HCT116 (cell line): ENCODE results near the gene EMP1. TPM values are rescaled to one million over a fixed set of nuclear protein-coding genes. Genes with fewer than 3 reads are reported as not detected.
"Not testable (repeated sequence)": the region's sequence is repeated elsewhere in the genome, so short reads cannot be mapped to it uniquely, and the experiment has no call there.

ENCODE experiments used
- ATAC-seq: fragments of 200-7000 bp; cut with Tn5 transposase; 2 replicates; pipeline ENCODE4 v1.9.1; 2020; ENCODE audit warnings: mild to moderate bottlenecking, moderate library complexity
- BruUV-seq: library from RNA; stranded (reverse); fragments of 400-500 nt; replicated peaks from 2 replicates; lab custom pipeline; 2021; lab: Mats Ljungman, UMichigan
- CTCF ChIA-PET: fragments of 300-600 bp; sonication (Branson Sonifier 250); formaldehyde crosslinking; loops from one replicate; lab custom pipeline; 2021; ENCODE audit warnings: antibody characterized with exemption; lab: Charles Lee
- POLR2A ChIA-PET: fragments of 300-600, 350-600 bp; sonication (Branson Sonifier 250); formaldehyde crosslinking; loops from one replicate; lab custom pipeline; 2021; ENCODE audit warnings: antibody characterized with exemption; lab: Charles Lee
- RAD21 ChIA-PET, 2 experiments: fragments of 300-600 bp; sonication (Branson Sonifier 250); formaldehyde crosslinking; loops; one replicate each; lab custom pipeline; 2023; ENCODE audit warnings: low total read pairs in 2 of 2; ENCODE audit not compliant: uncharacterized antibody in 2 of 2, unreplicated experiment in 2 of 2, low non-redundant PET in 1 of 2; lab: Charles Lee
- DNase-seq: peaks from one replicate; pipeline ENCODE4 v3.0.0-alpha.2; 2010; ENCODE audit warnings: low read depth, low spot score
- H2AFZ ChIP-seq: fragments of 200-600 bp; shearing (Covaris generic), sonication (generic); 2 replicates; pipeline ENCODE4 v1.6.1; 2017; ENCODE audit warnings: low read depth, mixed run types, mixed read lengths, antibody characterized with exemption, low read length; ENCODE audit not compliant: poor library complexity, severe bottlenecking
- H3K27ac ChIP-seq: 2 replicates; pipeline ENCODE4 v1.5.1; 2012; ENCODE audit warnings: low read depth, low read length
- H3K27me3 ChIP-seq: fragments of 200-600 bp; sonication (generic); 2 replicates; pipeline ENCODE4 v1.6.1; 2016; ENCODE audit warnings: mixed run types, low read length, mixed read lengths; ENCODE audit not compliant: insufficient read depth
- H3K36me3 ChIP-seq, 2 experiments: fragments of 200-500 bp in 1 of 2; fragments of 200-600 bp in 1 of 2; sonication (Bioruptor generic) in 1 of 2; sonication (generic) in 1 of 2; 2 replicates each; pipeline versions ENCODE4 v1.5.1 to v1.6.1; 2014 to 2016; ENCODE audit warnings: low read length in 2 of 2, inconsistent platforms in 1 of 2, mixed read lengths in 1 of 2, mixed run types in 1 of 2; ENCODE audit not compliant: insufficient read depth in 2 of 2, control insufficient read depth in 1 of 2
- H3K4me1 ChIP-seq, 2 experiments: fragments of 200-600 bp in 1 of 2; sonication (generic) in 1 of 2; 2 replicates each; pipeline versions ENCODE4 v1.5.1 to v1.6.1; 2012 to 2017; ENCODE audit warnings: low read length in 2 of 2, inconsistent platforms in 1 of 2, mild to moderate bottlenecking in 1 of 2, mixed read lengths in 1 of 2, mixed run types in 1 of 2, moderate library complexity in 1 of 2; ENCODE audit not compliant: insufficient read depth in 2 of 2, control insufficient read depth in 1 of 2
- H3K4me2 ChIP-seq: fragments of 200-600 bp; sonication (generic); 2 replicates; pipeline ENCODE4 v1.6.1; 2017; ENCODE audit warnings: mixed run types, low read length, mixed read lengths
- H3K4me3 ChIP-seq, 2 experiments: fragments of 200-600 bp in 1 of 2; sonication (generic) in 1 of 2; replicated peaks in 1 of 2; 2 replicates each; pipeline ENCODE4 v1.5.1; 2011 to 2016; ENCODE audit warnings: low read length in 2 of 2, control low read depth in 1 of 2, low read depth in 1 of 2, mild to moderate bottlenecking in 1 of 2, mixed read lengths in 1 of 2, mixed run types in 1 of 2
- H3K79me2 ChIP-seq: fragments of 200-600 bp; sonication (generic); 2 replicates; pipeline ENCODE4 v1.6.1; 2017; ENCODE audit warnings: mild to moderate bottlenecking, mixed run types, low read length, moderate library complexity, mixed read lengths; ENCODE audit not compliant: insufficient read depth
- H3K9ac ChIP-seq: fragments of 200-600 bp; sonication (generic); 2 replicates; pipeline ENCODE4 v1.6.1; 2016; ENCODE audit warnings: low read length, mixed read lengths
- H3K9me2 ChIP-seq: fragments of 200-600 bp; sonication (generic), shearing (Covaris generic); 2 replicates; pipeline ENCODE4 v1.6.1; 2017; ENCODE audit warnings: mixed run types, mild to moderate bottlenecking, moderate library complexity; ENCODE audit not compliant: insufficient read depth
- H3K9me3 ChIP-seq, 2 experiments: fragments of 200-500 bp in 1 of 2; fragments of 200-600 bp in 1 of 2; sonication (Bioruptor generic) in 1 of 2; sonication (generic) in 1 of 2; 2 replicates each; pipeline ENCODE4 v1.6.1; 2014 to 2017; ENCODE audit warnings: low read length in 2 of 2, mixed read lengths in 2 of 2, inconsistent platforms in 1 of 2, low read depth in 1 of 2, mild to moderate bottlenecking in 1 of 2, mixed run types in 1 of 2, moderate library complexity in 1 of 2; ENCODE audit not compliant: control insufficient read depth in 1 of 2, insufficient read depth in 1 of 2
- H4K20me1 ChIP-seq: fragments of 200-600 bp; sonication (generic), shearing (Covaris generic); 2 replicates; pipeline ENCODE4 v1.6.1; 2017; ENCODE audit warnings: mixed run types, mild to moderate bottlenecking, moderate library complexity; ENCODE audit not compliant: insufficient read depth
- CBX3 ChIP-seq: IDR thresholded peaks from 2 replicates; pipeline ENCODE4 v1.6.1; 2012; ENCODE audit warnings: low read depth
- CEBPB ChIP-seq: IDR thresholded peaks from 2 replicates; pipeline ENCODE4 v1.6.1; 2012; ENCODE audit warnings: low read depth
- EZH2 ChIP-seq: fragments of 200-600 bp; sonication (generic); IDR thresholded peaks from 2 replicates; pipeline ENCODE4 v1.6.1; 2017; ENCODE audit warnings: antibody characterized with exemption, mixed run types
- POLR2A ChIP-seq: IDR thresholded peaks from 2 replicates; pipeline ENCODE4 v1.7.0; 2011; ENCODE audit warnings: borderline replicate concordance; ENCODE audit not compliant: insufficient read depth, insufficient read length; ENCODE audit errors: extremely low read depth
- RAD21 ChIP-seq: IDR thresholded peaks from 2 replicates; pipeline ENCODE4 v1.6.1; 2012; ENCODE audit warnings: low read depth, mild to moderate bottlenecking
- SIN3A ChIP-seq: IDR thresholded peaks from 2 replicates; pipeline ENCODE4 v1.6.1; 2012; ENCODE audit warnings: low read depth
- SP1 ChIP-seq: IDR thresholded peaks from 2 replicates; pipeline ENCODE4 v1.6.1; 2012; ENCODE audit warnings: low read depth
- SRF ChIP-seq: IDR thresholded peaks from 2 replicates; pipeline ENCODE4 v1.6.1; 2012; ENCODE audit warnings: low read depth
- YY1 ChIP-seq: IDR thresholded peaks from 2 replicates; pipeline ENCODE4 v1.6.1; 2011; ENCODE audit warnings: low read length, low read depth, moderate library complexity, mild to moderate bottlenecking; ENCODE audit not compliant: insufficient replicate concordance; ENCODE audit errors: extremely low read depth
- intact Hi-C: fragments of 100-400 bp; cut with micrococcal nuclease; formaldehyde crosslinking; loops from 2 replicates; pipeline ENCODE4 v1.10.0; 2022
- total RNA-seq: library from RNA; stranded (reverse); gene quantifications from one replicate; pipeline ENCODE4 v1.2.1, GENCODE V29; 2021; ENCODE audit not compliant: unreplicated experiment
- TF ChIP-seq, protein P1 (sequence below): IDR thresholded peaks from 2 replicates; pipeline ENCODE4 v1.6.1; 2012
- TF ChIP-seq, protein P2 (sequence below): IDR thresholded peaks from 2 replicates; pipeline ENCODE4 v1.6.1; 2012; ENCODE audit warnings: low read depth
- TF ChIP-seq, protein P3 (sequence below): IDR thresholded peaks from 2 replicates; pipeline ENCODE4 v1.6.1; 2012

EMP1 gene
- total RNA-seq, 1 experiment from 2014 or later: 110 TPM

DNA sequence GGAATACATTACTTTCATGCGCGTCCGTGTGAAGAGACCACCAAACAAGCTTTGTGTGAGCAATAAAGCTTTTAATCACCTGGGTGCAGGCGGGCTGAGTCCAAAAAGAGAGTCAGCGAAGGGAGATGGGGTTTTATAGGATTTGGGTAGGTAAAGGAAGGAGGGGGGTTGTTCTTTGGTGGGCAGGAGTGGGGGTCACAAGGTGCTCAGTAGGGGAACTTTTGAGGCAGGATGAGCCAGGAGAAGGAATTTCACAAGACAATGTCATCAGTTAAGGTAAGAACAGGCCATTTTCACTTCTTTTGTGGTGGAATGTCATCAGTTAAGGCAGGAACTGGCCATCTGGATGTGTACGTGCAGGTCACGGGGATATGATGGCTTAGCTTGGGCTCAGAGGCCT, 63.1 kb downstream of the EMP1 start:
- H3K9me3 ChIP-seq, H3K9ac ChIP-seq, H4K20me1 ChIP-seq, H3K79me2 ChIP-seq, H3K27me3 ChIP-seq, H3K9me2 ChIP-seq, H2AFZ ChIP-seq, ATAC-seq, H3K27ac ChIP-seq, H3K4me3 ChIP-seq, BruUV-seq, intact Hi-C loops, POLR2A ChIA-PET, DNase-seq, H3K36me3 ChIP-seq, RAD21 ChIA-PET, H3K4me2 ChIP-seq: not testable (repeated sequence)
- CTCF ChIA-PET: interaction anchor here (0.7 kb wide), 1 partner anchor 837 kb away, joined by 7 read pairs; no protein-coding TSS in a partner anchor
- peaks cover 0 to 15% of the 10 kb centered on the region in 2 experiments; a peak in 2 of 4 replicates for H3K4me1 ChIP-seq

DNA sequence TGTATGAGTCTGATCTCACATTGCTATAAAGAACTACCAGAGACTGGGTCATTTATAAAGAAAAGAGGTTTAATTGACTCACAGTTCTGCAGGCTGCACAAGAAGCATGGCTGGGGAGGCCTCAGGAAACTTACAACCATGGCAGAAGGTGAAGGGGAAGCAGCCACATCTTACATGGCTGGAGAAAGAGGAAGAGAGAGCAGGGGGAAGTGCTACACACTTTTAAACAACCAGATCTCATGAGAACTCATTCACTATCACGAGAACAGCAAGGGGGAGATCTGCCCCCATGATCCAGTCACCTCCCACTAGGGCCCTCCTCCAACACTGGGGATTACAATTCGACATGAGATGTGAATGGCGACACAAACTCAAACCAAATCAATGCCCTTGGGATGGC, 71.3 kb downstream of the EMP1 start:
- H3K9me2 ChIP-seq, H3K79me2 ChIP-seq, intact Hi-C loops, RAD21 ChIA-PET, H3K27me3 ChIP-seq, H4K20me1 ChIP-seq, ATAC-seq, H3K4me2 ChIP-seq, H3K27ac ChIP-seq, H3K4me3 ChIP-seq, H3K4me1 ChIP-seq, H3K9ac ChIP-seq, H3K36me3 ChIP-seq, POLR2A ChIA-PET, H2AFZ ChIP-seq, BruUV-seq, DNase-seq, H3K9me3 ChIP-seq: not testable (repeated sequence)
- CTCF ChIA-PET: interaction anchor here (1.7 kb wide), 1 partner anchor 12 kb away, joined by 7 read pairs; no protein-coding TSS in a partner anchor

DNA sequence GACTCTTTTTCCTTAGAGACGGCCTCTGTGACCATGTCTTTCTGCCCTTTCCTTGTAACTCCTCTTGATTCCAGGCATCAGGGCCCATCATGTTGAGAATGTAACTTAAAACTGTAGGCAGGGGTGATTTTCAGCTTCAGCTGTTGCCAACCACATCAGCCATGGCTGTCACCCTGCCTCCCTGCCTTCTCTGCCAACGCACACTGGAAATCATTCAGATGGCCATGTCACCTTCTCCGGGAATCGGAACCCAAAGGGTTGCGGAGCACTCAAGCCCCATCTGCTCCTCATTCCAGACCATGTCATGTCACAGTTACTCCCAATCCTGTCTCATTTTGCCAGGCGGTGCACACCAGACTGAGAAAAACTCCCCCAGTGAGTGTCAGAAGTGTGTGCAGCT, 72.1 kb downstream of the EMP1 start:
- no peaks in the 10 kb centered on the region for H3K4me1 ChIP-seq
- no TSS peak for BruUV-seq
- no peak overlapping the region for H3K4me2 ChIP-seq
- DNase-seq: no peak
- intact Hi-C loops: no loop called here
- no peaks in the 10 kb centered on the region for H4K20me1 ChIP-seq
- H3K27me3 ChIP-seq: no peaks in the 10 kb centered on the region
- RAD21 ChIA-PET: no interaction called here
- H2AFZ ChIP-seq: no peak overlapping the region
- POLR2A ChIA-PET: no interaction called here
- no peaks in the 10 kb centered on the region for H3K79me2 ChIP-seq
- ATAC-seq: no peak
- no peaks in the 10 kb centered on the region for H3K9me2 ChIP-seq
- H3K4me3 ChIP-seq: no peak overlapping the region
- no peaks in the 10 kb centered on the region for H3K9me3 ChIP-seq
- no peak overlapping the region for H3K27ac ChIP-seq
- H3K9ac ChIP-seq: no peak overlapping the region
- CTCF ChIA-PET: no interaction called here
- no peaks in the 10 kb centered on the region for H3K36me3 ChIP-seq
- TF ChIP-seq YY1 (no peak), SIN3A (no peak), POLR2A (no peak), SRF (no peak), CBX3 (no peak), SP1 (no peak), CEBPB (no peak), RAD21 (no peak), EZH2 (no peak)
- TF ChIP-seq, protein P1, sequence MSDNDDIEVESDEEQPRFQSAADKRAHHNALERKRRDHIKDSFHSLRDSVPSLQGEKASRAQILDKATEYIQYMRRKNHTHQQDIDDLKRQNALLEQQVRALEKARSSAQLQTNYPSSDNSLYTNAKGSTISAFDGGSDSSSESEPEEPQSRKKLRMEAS: no peak
- TF ChIP-seq, protein P2, sequence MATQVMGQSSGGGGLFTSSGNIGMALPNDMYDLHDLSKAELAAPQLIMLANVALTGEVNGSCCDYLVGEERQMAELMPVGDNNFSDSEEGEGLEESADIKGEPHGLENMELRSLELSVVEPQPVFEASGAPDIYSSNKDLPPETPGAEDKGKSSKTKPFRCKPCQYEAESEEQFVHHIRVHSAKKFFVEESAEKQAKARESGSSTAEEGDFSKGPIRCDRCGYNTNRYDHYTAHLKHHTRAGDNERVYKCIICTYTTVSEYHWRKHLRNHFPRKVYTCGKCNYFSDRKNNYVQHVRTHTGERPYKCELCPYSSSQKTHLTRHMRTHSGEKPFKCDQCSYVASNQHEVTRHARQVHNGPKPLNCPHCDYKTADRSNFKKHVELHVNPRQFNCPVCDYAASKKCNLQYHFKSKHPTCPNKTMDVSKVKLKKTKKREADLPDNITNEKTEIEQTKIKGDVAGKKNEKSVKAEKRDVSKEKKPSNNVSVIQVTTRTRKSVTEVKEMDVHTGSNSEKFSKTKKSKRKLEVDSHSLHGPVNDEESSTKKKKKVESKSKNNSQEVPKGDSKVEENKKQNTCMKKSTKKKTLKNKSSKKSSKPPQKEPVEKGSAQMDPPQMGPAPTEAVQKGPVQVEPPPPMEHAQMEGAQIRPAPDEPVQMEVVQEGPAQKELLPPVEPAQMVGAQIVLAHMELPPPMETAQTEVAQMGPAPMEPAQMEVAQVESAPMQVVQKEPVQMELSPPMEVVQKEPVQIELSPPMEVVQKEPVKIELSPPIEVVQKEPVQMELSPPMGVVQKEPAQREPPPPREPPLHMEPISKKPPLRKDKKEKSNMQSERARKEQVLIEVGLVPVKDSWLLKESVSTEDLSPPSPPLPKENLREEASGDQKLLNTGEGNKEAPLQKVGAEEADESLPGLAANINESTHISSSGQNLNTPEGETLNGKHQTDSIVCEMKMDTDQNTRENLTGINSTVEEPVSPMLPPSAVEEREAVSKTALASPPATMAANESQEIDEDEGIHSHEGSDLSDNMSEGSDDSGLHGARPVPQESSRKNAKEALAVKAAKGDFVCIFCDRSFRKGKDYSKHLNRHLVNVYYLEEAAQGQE: no peak
- TF ChIP-seq, protein P3, sequence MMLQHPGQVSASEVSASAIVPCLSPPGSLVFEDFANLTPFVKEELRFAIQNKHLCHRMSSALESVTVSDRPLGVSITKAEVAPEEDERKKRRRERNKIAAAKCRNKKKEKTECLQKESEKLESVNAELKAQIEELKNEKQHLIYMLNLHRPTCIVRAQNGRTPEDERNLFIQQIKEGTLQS: no peak
